Rectal smooth muscle tissue (tissue), 1 donor: ENCODE measurements around the gene GPR35.

Experiments used
- H3K27ac ChIP-seq: one replicate; pipeline ENCODE4 v1.7.0; 2013; ENCODE audit warnings: low read depth, low read length, inconsistent platforms
- H3K27me3 ChIP-seq: one replicate; pipeline ENCODE4 v1.7.0; 2013; ENCODE audit warnings: low read length; ENCODE audit not compliant: control insufficient read depth, insufficient read depth
- H3K36me3 ChIP-seq: one replicate; pipeline ENCODE4 v1.7.0; 2013; ENCODE audit warnings: low read length; ENCODE audit not compliant: control insufficient read depth, insufficient read depth
- H3K4me1 ChIP-seq: one replicate; pipeline ENCODE4 v1.7.0; 2013; ENCODE audit warnings: low read length; ENCODE audit not compliant: control insufficient read depth, insufficient read depth
- H3K4me3 ChIP-seq: one replicate; pipeline ENCODE4 v1.7.0; 2013; ENCODE audit warnings: low read length
- H3K9ac ChIP-seq: one replicate; pipeline ENCODE4 v1.7.0; 2013; ENCODE audit warnings: low read length

Gene GPR35

DNA sequence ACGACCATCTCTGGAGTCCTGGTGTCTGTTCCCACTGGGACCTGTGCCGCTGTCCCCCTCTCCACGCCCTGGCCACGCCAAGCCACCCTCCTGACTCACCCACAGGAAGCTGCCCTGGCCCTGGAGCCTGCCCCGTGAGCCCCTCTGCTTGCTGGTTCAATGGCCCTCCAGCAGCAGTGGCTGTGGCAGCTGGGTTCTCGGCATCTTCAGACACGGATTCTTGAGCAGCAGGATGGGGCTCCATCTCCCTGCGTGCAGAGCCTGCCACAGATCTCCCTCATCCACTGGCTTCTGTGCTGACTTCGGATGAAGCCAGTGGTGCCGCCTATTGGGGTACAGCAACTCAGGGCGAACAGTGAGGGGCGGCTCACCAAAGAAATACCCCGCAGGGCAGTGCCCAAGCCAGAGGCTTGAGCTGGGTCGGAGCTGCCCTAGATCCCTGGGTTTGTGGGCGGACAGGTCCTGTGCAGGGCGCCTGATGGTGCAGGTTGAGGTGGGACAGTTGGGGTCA lies 24.8 kb upstream of the GPR35 start:
- Histone ChIP-seq H3K27ac (no peak overlapping the region), H3K27me3 (no peaks in the 10 kb centered on the region), H3K9ac (no peak overlapping the region), H3K4me1 (peaks cover 15% of the 10 kb centered on the region), H3K36me3 (peaks cover 3% of the 10 kb centered on the region), H3K4me3 (no peak overlapping the region)

DNA sequence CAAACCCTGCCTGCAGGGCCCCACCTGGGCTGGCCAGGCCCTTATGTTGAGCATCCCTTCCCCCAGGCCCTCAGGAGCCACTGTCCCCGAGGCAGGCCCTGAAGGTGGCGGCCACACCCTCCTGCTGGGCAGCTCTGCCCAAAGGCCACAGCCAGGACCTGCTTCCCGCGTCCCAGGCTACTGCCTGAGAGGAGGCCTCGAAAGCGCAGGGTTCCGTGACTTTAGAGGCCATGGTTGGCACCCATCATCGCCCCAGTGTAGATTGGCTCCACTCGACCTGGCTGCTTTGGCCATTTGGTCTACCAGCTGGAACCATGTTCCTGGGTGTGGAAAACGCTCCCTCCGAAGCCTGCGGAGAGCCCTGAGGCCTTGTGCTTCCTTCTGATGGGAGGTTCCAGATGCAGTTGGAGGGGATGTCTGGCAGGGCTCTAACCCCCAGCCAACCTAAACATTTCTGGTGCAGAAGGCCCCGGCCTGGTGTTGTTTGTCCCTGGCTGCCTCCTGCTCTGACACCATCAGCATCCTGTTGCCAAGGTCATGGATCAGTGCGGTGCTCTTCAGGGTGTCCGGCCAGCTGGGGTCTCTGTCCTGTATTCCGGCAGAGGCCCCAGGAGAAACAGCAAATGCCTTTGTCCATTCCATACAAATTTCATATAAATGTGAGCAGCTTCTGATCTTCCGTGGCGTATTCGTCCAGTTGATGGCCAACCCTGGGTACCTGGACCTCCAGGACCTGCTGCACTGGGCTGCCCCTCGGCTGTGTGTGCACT lies 24.0 kb upstream of the GPR35 start:
- Histone ChIP-seq H3K27me3 (no peaks in the 10 kb centered on the region), H3K9ac (no peak overlapping the region), H3K4me1 (peaks cover 7% of the 10 kb centered on the region), H3K36me3 (peaks cover 3% of the 10 kb centered on the region), H3K27ac (no peak overlapping the region), H3K4me3 (no peak overlapping the region)

DNA sequence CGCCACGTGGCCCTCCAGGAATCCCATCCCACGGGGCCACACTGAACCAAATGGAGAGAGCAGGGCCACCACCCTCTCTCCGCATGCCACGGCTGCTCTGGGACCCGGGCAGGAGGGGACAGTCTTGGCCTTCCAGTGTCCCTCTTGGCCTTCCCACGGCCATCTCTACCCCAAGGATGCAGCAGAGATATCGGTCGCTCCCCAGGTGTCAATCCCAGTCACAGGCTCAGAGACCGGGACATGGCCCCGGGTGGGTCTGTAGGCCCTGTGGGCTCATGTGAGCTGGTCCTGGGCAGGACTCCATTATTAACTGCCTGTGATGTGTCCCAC lies 23.5 kb upstream of the GPR35 start:
- Histone ChIP-seq H3K27ac (no peak overlapping the region), H3K9ac (no peak overlapping the region), H3K36me3 (peaks cover 3% of the 10 kb centered on the region), H3K4me3 (no peak overlapping the region), H3K4me1 (peaks cover 5% of the 10 kb centered on the region), H3K27me3 (no peaks in the 10 kb centered on the region)

- Histone ChIP-seq H3K4me3 (no peak overlapping the region), H3K36me3 (no peaks in the 10 kb centered on the region), H3K9ac (no peak overlapping the region)
Measured at GRCh38 chr2:240602266-240603050, 22.8 kb upstream of the GPR35 start.

GRCh38 chr2:240603081-240603835 lies 22.0 kb upstream of the GPR35 start:
- H3K9ac ChIP-seq, result no peak overlapping the region
- H3K36me3 ChIP-seq, result no peaks in the 10 kb centered on the region
- no peak overlapping the region for H3K27ac ChIP-seq
- peaks cover 2% of the 10 kb centered on the region for H3K4me1 ChIP-seq
- no peaks in the 10 kb centered on the region for H3K27me3 ChIP-seq
- no peak overlapping the region for H3K4me3 ChIP-seq

More at GRCh38 chr2:240602266-240603050, 22.8 kb upstream of the GPR35 start:
- H3K27me3 ChIP-seq, result no peaks in the 10 kb centered on the region
- H3K4me1 ChIP-seq, result peaks cover 5% of the 10 kb centered on the region
- H3K27ac ChIP-seq, result no peak overlapping the region

DNA sequence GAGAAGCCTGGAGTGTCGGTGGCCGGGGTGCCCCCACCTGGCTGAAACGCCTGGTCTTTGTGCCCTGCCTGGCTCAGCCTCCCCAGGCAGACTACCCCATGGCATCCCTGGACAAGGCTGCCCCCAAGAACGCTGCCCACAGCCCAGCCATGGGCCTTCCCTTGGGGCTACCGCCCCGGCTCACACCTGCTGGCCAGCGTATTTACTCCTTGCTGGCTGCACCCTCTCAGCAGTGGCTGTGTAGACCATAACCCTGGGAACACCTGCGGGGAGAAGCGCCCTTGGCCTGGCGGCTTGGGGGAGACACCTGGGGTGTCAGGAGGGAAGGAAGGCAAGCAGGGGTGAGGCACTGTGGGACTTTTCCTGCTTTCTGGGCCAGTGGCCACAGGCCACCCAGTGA lies 21.4 kb upstream of the GPR35 start:
- no peaks in the 10 kb centered on the region for H3K36me3 ChIP-seq
- H3K9ac ChIP-seq, result no peak overlapping the region
- no peak overlapping the region for H3K4me3 ChIP-seq
- no peaks in the 10 kb centered on the region for H3K4me1 ChIP-seq
- H3K27ac ChIP-seq, result no peak overlapping the region
- H3K27me3 ChIP-seq, result no peaks in the 10 kb centered on the region

GRCh38 chr2:240604291-240604938 lies 20.9 kb upstream of the GPR35 start:
- H3K27me3 ChIP-seq, result no peaks in the 10 kb centered on the region
- no peak overlapping the region for H3K4me3 ChIP-seq
- no peak overlapping the region for H3K27ac ChIP-seq
- H3K4me1 ChIP-seq, result no peaks in the 10 kb centered on the region
- H3K9ac ChIP-seq, result no peak overlapping the region
- no peaks in the 10 kb centered on the region for H3K36me3 ChIP-seq

DNA sequence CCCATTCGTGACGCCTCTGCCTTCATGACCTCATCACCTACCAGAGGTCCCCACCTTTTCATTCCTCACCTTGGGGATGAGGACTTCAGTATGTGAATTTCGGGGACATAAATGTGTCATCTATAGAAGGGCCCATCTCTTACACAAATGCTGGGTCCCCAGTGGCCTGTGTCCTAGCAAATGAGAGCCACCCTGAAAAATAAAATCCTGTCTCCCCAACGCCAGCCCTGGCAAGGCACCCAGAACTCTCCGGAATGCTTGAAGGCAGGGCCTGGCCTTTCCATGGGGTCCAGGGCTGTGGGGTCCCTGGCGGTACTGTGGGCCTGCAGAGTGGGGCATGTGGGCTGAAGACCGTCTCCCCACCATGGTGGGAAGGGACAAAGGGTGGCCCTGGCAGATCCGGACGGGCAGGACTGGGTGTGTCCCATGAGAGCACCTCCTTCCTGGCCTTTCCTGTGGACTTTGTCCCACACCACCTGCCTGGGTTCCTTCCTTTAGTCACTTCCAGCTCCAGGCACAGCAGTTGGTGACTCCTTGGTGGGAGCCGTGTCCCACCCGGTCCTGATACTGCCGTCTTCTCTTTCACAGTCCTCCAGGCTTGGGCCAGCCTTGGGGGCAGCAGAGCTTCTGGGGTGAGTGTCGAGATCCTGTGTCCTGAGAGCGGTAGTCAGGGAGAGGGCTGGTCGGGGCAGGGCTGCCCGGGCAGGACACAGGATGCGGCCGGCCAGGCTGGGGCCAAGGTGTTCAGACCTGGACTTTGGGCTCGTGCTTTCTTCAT lies 20.2 kb upstream of the GPR35 start:
- no peaks in the 10 kb centered on the region for H3K27me3 ChIP-seq
- H3K4me1 ChIP-seq, result no peaks in the 10 kb centered on the region
- H3K9ac ChIP-seq, result no peak overlapping the region
- H3K27ac ChIP-seq, result no peak overlapping the region
- peak overlapping the region; percentile 49 for H3K4me3 ChIP-seq
- H3K36me3 ChIP-seq, result no peaks in the 10 kb centered on the region

DNA sequence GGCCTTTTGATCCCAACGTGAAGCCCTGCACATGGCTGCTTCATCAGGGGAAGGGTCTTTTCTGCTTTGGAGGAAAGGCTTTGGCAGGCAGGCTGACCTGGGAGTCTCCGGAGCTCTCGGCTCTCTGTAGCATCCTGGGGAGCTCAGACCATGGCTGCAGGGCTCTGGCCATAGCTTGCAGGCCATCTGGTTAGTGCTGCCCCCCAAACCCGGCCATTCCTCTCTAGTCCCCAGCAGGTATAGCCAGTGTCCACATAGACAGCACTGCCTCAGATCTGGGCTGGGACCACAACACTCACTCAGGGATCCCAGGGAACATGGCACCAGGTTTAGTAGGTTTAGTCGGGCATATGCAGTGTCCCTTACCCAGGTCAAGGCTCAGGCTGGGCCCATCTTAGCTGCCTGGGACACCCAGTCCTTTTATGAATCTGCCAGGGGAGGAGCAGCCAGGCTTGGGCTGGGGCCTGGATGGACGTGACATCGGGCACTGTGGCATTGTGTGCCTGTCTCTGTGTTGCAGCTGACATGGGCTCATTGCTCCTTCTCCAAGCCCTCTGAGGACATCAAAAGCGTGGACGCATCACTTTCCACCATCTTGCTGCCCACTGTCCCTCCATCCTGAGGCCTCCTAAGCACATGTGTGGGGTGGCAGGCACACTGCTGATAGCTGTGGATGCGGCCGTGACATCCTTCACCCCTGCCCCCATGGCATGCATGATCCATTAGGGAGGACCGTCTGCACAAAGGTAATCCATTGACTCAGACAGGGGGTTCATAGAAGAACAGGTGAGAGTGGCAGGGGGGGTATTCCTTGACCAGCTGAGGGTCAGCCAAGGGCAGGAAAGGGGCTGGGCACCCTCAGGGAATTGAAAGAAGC lies 19.2 kb upstream of the GPR35 start:
- Histone ChIP-seq H3K4me3 (peak overlapping the region; percentile 49), H3K36me3 (no peaks in the 10 kb centered on the region), H3K27me3 (no peaks in the 10 kb centered on the region), H3K27ac (no peak overlapping the region), H3K9ac (no peak overlapping the region), H3K4me1 (no peaks in the 10 kb centered on the region)

DNA sequence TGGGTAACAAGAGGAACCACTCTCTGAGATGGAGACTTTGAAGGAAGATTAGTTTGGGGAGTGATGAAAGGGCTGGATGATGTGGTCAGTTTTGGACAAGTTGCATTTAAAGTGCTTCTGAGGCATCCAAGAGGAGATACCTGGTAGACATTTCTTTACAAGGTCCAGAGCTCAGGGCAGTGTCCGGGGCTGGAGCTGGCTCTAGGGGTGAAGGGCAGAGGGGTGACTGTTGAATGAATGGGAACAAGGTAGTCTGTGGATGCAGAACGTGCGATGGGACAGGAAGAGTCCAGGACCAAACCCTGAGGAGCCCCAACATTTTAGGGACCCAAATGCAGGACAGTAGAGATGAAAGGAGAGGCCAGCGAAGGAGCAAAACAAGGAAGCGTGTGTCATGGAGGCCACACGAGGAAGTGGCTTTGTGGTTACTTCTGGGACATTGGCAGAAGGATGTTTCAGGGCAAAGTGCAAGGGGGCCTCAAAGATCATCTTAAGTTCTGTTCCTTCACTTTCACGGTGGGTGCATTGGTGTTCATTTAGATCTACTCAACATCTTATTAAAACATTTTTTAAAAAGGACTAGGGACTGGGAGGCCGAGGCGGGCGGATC lies 13.6 kb upstream of the GPR35 start:
- no peaks in the 10 kb centered on the region for H3K27me3 ChIP-seq
- no peaks in the 10 kb centered on the region for H3K4me1 ChIP-seq
- peaks cover 7% of the 10 kb centered on the region for H3K36me3 ChIP-seq
- H3K9ac ChIP-seq, result no peak overlapping the region
- no peak overlapping the region for H3K4me3 ChIP-seq
- no peak overlapping the region for H3K27ac ChIP-seq
